ENCODE measurements around the gene SMCO2. TPM values are rescaled to one million over a fixed set of nuclear protein-coding genes. Genes with fewer than 3 reads are reported as not detected.

SMCO2 gene
- total RNA-seq, 2 donors from 2014 or later: 0.41 TPM; not detected in 1

GRCh38 chr12:27422697-27423096 is 23.8 kb upstream of the SMCO2 start:
- Histone ChIP-seq H3K9me3 (no peaks in the 10 kb centered on the region), H3K27me3 (replicated peaks; ENCODE audit: insufficient read depth) (no peaks in the 10 kb centered on the region), H3K4me1 (replicated peaks) (no peaks in the 10 kb centered on the region), H3K4me3 (no peak overlapping the region), H3K27ac (no peak overlapping the region), H3K36me3 (no peaks in the 10 kb centered on the region)
- TF ChIP-seq POLR2AphosphoS5 (IDR thresholded peaks at IDR 0.05) (no peak), CTCF (IDR thresholded peaks at IDR 0.05) (no peak), POLR2A (IDR thresholded peaks at IDR 0.05) (no peak)
- 86% methylated on average over 2 of the region's 2 CpGs for WGBS
- DNase-seq (ENCODE audit: low spot score): no peak
- intact Hi-C loops (cut with DNase I): no loop called here

GRCh38 chr12:27424631-27425230 is 21.8 kb upstream of the SMCO2 start:
- DNase-seq (ENCODE audit: low spot score): peak; percentile 13
- Histone ChIP-seq H3K27me3 (replicated peaks; ENCODE audit: insufficient read depth) (no peaks in the 10 kb centered on the region), H3K36me3 (no peaks in the 10 kb centered on the region), H3K9me3 (no peaks in the 10 kb centered on the region), H3K4me1 (replicated peaks) (no peaks in the 10 kb centered on the region), H3K27ac (peak overlapping the region in 1 of 2 donors; percentile 7), H3K4me3 (no peak overlapping the region)
- intact Hi-C loops (cut with DNase I): no loop called here
- TF ChIP-seq POLR2AphosphoS5 (IDR thresholded peaks at IDR 0.05) (peak; percentile 19), POLR2A (IDR thresholded peaks at IDR 0.05) (no peak), CTCF (IDR thresholded peaks at IDR 0.05) (peak in 3 of 4 experiments; percentile 36 to 59 (median 52))
- WGBS: 49% methylated on average over 4 of the region's 4 CpGs

GRCh38 chr12:27425306-27425705 is 21.2 kb upstream of the SMCO2 start:
- no peaks in the 10 kb centered on the region for H3K9me3 ChIP-seq
- no peak overlapping the region for H3K4me3 ChIP-seq
- WGBS: 85% methylated on average over 5 of the region's 5 CpGs
- H3K27ac ChIP-seq: no peak overlapping the region
- H3K27me3 ChIP-seq (replicated peaks; ENCODE audit: insufficient read depth): no peaks in the 10 kb centered on the region
- H3K4me1 ChIP-seq (replicated peaks): no peaks in the 10 kb centered on the region
- no peak for DNase-seq (ENCODE audit: low spot score)
- intact Hi-C loops (cut with DNase I): no loop called here
- TF ChIP-seq POLR2AphosphoS5 (IDR thresholded peaks at IDR 0.05) (no peak), CTCF (IDR thresholded peaks at IDR 0.05) (no peak), POLR2A (IDR thresholded peaks at IDR 0.05) (no peak)
- no peaks in the 10 kb centered on the region for H3K36me3 ChIP-seq

GRCh38 chr12:27426743-27427487 is 19.6 kb upstream of the SMCO2 start:
- intact Hi-C loops (cut with DNase I): no loop called here
- TF ChIP-seq CTCF (IDR thresholded peaks at IDR 0.05) (no peak), POLR2AphosphoS5 (IDR thresholded peaks at IDR 0.05) (no peak), POLR2A (IDR thresholded peaks at IDR 0.05) (no peak)
- 95% methylated on average over 6 of the region's 6 CpGs for WGBS

GRCh38 chr12:27427824-27428223 is 18.7 kb upstream of the SMCO2 start:
- 48% methylated on average over 3 of the region's 3 CpGs for WGBS
- H3K36me3 ChIP-seq: no peaks in the 10 kb centered on the region
- TF ChIP-seq POLR2AphosphoS5 (IDR thresholded peaks at IDR 0.05): no peak
- no peaks in the 10 kb centered on the region for H3K27me3 ChIP-seq (replicated peaks; ENCODE audit: insufficient read depth)
- H3K4me1 ChIP-seq (replicated peaks): no peaks in the 10 kb centered on the region
- H3K4me3 ChIP-seq: no peak overlapping the region
- intact Hi-C loops (cut with DNase I): no loop called here
- no peaks in the 10 kb centered on the region for H3K9me3 ChIP-seq
- no peak overlapping the region for H3K27ac ChIP-seq
- DNase-seq (ENCODE audit: low spot score): no peak

More at GRCh38 chr12:27426743-27427487, 19.6 kb upstream of the SMCO2 start:
- Histone ChIP-seq H3K27ac (no peak overlapping the region), H3K4me3 (no peak overlapping the region), H3K9me3 (no peaks in the 10 kb centered on the region), H3K36me3 (no peaks in the 10 kb centered on the region), H3K4me1 (replicated peaks) (no peaks in the 10 kb centered on the region), H3K27me3 (replicated peaks; ENCODE audit: insufficient read depth) (no peaks in the 10 kb centered on the region)
- DNase-seq (ENCODE audit: low spot score): no peak

Measured in prostate gland (tissue), 2 donors.